GM23338 (cell line): Measurements from ENCODE around the gene C2orf49. TPM values are rescaled to one million over a fixed set of nuclear protein-coding genes. Genes with fewer than 3 reads are reported as not detected.

Experiments used
- ATAC-seq: fragments of 200-7000 bp; cut with Tn5 transposase; 3 replicates; pipeline ENCODE4 v1.9.1; 2020
- DNase-seq: peaks from one replicate; pipeline ENCODE4 v3.0.0-alpha.2; 2015; ENCODE audit warnings: low spot score
- H2AFZ ChIP-seq: fragments of 200-600 bp; sonication (generic); 2 replicates; pipeline ENCODE4 v1.8.0; 2016; ENCODE audit warnings: antibody characterized with exemption, mild to moderate bottlenecking, moderate library complexity
- H3F3A ChIP-seq: fragments of 200-600 bp; sonication (generic); replicated peaks from 2 replicates; pipeline ENCODE4 v1.8.0; 2017; ENCODE audit warnings: antibody characterized with exemption, mixed run types, low read depth
- H3K27ac ChIP-seq: fragments of 200-600 bp; sonication (generic); 2 replicates; pipeline ENCODE4 v1.6.1; 2016; ENCODE audit warnings: low read depth
- H3K27me3 ChIP-seq: fragments of 200-600 bp; sonication (generic); 2 replicates; pipeline ENCODE4 v1.8.0; 2016; ENCODE audit warnings: mild to moderate bottlenecking, mixed run types, moderate library complexity; ENCODE audit not compliant: insufficient read depth
- H3K36me3 ChIP-seq: fragments of 200-600 bp; sonication (generic); 2 replicates; pipeline ENCODE4 v1.8.0; 2016; ENCODE audit warnings: mild to moderate bottlenecking; ENCODE audit not compliant: insufficient read depth
- H3K4me1 ChIP-seq: fragments of 200-600 bp; sonication (generic); 2 replicates; pipeline ENCODE4 v1.8.0; 2016; ENCODE audit warnings: mild to moderate bottlenecking, moderate library complexity; ENCODE audit not compliant: insufficient read depth
- H3K4me2 ChIP-seq: fragments of 200-600 bp; sonication (generic); 2 replicates; pipeline ENCODE4 v1.7.1; 2017; ENCODE audit warnings: mixed run types
- H3K4me3 ChIP-seq: fragments of 200-600 bp; sonication (generic); 2 replicates; pipeline ENCODE4 v1.6.1; 2016; ENCODE audit warnings: mixed run types
- H3K79me2 ChIP-seq: fragments of 200-600 bp; sonication (generic); replicated peaks from 2 replicates; pipeline ENCODE4 v1.8.0; 2017; ENCODE audit warnings: mild to moderate bottlenecking; ENCODE audit not compliant: insufficient read depth
- H3K9me2 ChIP-seq: fragments of 200-600 bp; sonication (generic); 2 replicates; pipeline ENCODE4 v1.8.0; 2017; ENCODE audit not compliant: insufficient read depth
- H4K20me1 ChIP-seq: fragments of 200-600 bp; sonication (generic); replicated peaks from 2 replicates; pipeline ENCODE4 v1.8.0; 2017; ENCODE audit warnings: mild to moderate bottlenecking; ENCODE audit not compliant: insufficient read depth
- H3K27ac Mint-ChIP-seq: 2 replicates; pipeline ENCODE4 v1.8.0; 2020; ENCODE audit warnings: inconsistent platforms, mild to moderate bottlenecking, moderate library complexity, mixed read lengths
- H3K27me3 Mint-ChIP-seq: 3 replicates; pipeline ENCODE4 v1.8.0; 2022; ENCODE audit warnings: low read depth, mild to moderate bottlenecking, moderate library complexity, mixed read lengths, inconsistent platforms; ENCODE audit not compliant: insufficient read depth, poor library complexity
- H3K36me3 Mint-ChIP-seq: 3 replicates; pipeline ENCODE4 v1.8.0; 2021; ENCODE audit warnings: low read depth, mild to moderate bottlenecking, inconsistent platforms, moderate library complexity, mixed read lengths
- H3K4me1 Mint-ChIP-seq: 3 replicates; pipeline ENCODE4 v1.8.0; 2020; ENCODE audit warnings: mild to moderate bottlenecking, inconsistent platforms, mixed read lengths
- H3K4me3 Mint-ChIP-seq: 3 replicates; pipeline ENCODE4 v1.8.0; 2021; ENCODE audit warnings: moderate library complexity, mild to moderate bottlenecking, inconsistent platforms, mixed read lengths
- H3K9me3 Mint-ChIP-seq: 3 replicates; pipeline ENCODE4 v1.8.0; 2020; ENCODE audit warnings: moderate library complexity, mild to moderate bottlenecking, inconsistent platforms, mixed read lengths
- CREB1 ChIP-seq: fragments of 250-450 bp; sonication (Bioruptor Pico); IDR thresholded peaks from 2 replicates; pipeline ENCODE4 v1.5.0; 2020; ENCODE audit warnings: low read depth, mild to moderate bottlenecking, moderate library complexity
- EZH2phosphoT487 ChIP-seq: fragments of 200-600 bp; sonication (generic); IDR thresholded peaks from one replicate; pipeline ENCODE4 v1.8.1; 2018; ENCODE audit warnings: antibody characterized with exemption; ENCODE audit not compliant: unreplicated experiment
- NANOG ChIP-seq: IDR thresholded peaks from 2 replicates; pipeline ENCODE4 v1.6.1; 2016; ENCODE audit warnings: antibody characterized with exemption, borderline replicate concordance
- REST ChIP-seq: IDR thresholded peaks from one replicate; pipeline ENCODE4 v1.6.1; 2018; ENCODE audit warnings: antibody characterized with exemption; ENCODE audit not compliant: unreplicated experiment
- STAT1 ChIP-seq: IDR thresholded peaks from one replicate; pipeline ENCODE4 v1.6.1; 2016; ENCODE audit warnings: antibody characterized with exemption; ENCODE audit not compliant: unreplicated experiment
- ZNF331 ChIP-seq: fragments of 250-450 bp; sonication (Bioruptor Pico); IDR thresholded peaks from 2 replicates; pipeline ENCODE4 v1.5.0; 2020; ENCODE audit warnings: low read depth, mild to moderate bottlenecking, moderate library complexity
- polyA plus RNA-seq: library from polyadenylated mRNA; unstranded; fragments of >200 nt; fragmentation: Nextera tagmentation; extraction: Ambion mirVana; gene quantifications from 2 replicates; pipeline ENCODE4 v1.2.1, GENCODE V29; 2016
- total RNA-seq: library from RNA; depleted of rRNA; stranded (reverse); fragments of >200 nt; shearing (Covaris generic); gene quantifications from 2 replicates; pipeline ENCODE4 v1.2.3, GENCODE V29; 2014
- TF ChIP-seq, protein P1 (sequence below): fragments of 250-450 bp; sonication (Bioruptor Pico); IDR thresholded peaks from 2 replicates; pipeline ENCODE4 v1.5.0; 2020; ENCODE audit warnings: mild to moderate bottlenecking, moderate library complexity

Gene C2orf49
- total and polyA plus RNA-seq, 2 experiments from 2014 or later, result 19.6 to 33.8 TPM

DNA sequence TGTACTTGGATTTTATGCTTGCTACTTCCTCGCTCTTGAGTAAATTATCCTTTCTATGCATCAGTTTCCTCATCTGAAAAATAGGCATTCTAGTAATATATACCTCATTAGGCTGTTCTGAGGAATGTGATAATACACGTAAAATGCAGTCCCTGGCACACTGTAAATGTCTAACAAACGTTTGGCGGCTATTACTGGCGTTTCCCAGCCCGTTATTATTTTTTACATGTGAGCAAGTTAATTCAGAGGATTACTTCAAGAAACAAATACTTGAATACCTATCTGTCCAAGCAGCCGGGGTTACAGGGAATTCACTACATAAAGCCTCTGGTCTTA, 586 bp upstream of the C2orf49 start:
- Histone ChIP-seq H3K4me3 (peak overlapping the region; percentile 71), H3K36me3 (peaks cover 24% of the 10 kb centered on the region), H4K20me1 (peaks cover 16% of the 10 kb centered on the region; the same call in 1 of the 2 replicates), H3K27ac (peak overlapping the region; percentile 100), H3K9me2 (no peaks in the 10 kb centered on the region), H3K27me3 (no peaks in the 10 kb centered on the region), H3K4me2 (peak overlapping the region; percentile 94), H3F3A (no peaks in the 10 kb centered on the region), H3K79me2 (peaks cover 52% of the 10 kb centered on the region), H3K4me1 (peaks cover 18% of the 10 kb centered on the region), H2AFZ (peak overlapping the region; percentile 97; the same call in 1 of the 2 replicates)
- Mint-ChIP-seq H3K9me3 (no peaks in the 10 kb centered on the region), H3K27me3 (peaks cover 6% of the 10 kb centered on the region), H3K4me1 (peaks cover 6% of the 10 kb centered on the region; the same call in 1 of the 3 replicates), H3K4me3 (peak overlapping the region; percentile 99), H3K36me3 (peaks cover 18% of the 10 kb centered on the region), H3K27ac (peak overlapping the region; percentile 100)
- TF ChIP-seq EZH2phosphoT487 (no peak), NANOG (no peak), CREB1 (CRISPR knock-in tag) (no peak), ZNF331 (CRISPR knock-in tag) (no peak), STAT1 (no peak), REST (no peak)
- TF ChIP-seq, protein P1, sequence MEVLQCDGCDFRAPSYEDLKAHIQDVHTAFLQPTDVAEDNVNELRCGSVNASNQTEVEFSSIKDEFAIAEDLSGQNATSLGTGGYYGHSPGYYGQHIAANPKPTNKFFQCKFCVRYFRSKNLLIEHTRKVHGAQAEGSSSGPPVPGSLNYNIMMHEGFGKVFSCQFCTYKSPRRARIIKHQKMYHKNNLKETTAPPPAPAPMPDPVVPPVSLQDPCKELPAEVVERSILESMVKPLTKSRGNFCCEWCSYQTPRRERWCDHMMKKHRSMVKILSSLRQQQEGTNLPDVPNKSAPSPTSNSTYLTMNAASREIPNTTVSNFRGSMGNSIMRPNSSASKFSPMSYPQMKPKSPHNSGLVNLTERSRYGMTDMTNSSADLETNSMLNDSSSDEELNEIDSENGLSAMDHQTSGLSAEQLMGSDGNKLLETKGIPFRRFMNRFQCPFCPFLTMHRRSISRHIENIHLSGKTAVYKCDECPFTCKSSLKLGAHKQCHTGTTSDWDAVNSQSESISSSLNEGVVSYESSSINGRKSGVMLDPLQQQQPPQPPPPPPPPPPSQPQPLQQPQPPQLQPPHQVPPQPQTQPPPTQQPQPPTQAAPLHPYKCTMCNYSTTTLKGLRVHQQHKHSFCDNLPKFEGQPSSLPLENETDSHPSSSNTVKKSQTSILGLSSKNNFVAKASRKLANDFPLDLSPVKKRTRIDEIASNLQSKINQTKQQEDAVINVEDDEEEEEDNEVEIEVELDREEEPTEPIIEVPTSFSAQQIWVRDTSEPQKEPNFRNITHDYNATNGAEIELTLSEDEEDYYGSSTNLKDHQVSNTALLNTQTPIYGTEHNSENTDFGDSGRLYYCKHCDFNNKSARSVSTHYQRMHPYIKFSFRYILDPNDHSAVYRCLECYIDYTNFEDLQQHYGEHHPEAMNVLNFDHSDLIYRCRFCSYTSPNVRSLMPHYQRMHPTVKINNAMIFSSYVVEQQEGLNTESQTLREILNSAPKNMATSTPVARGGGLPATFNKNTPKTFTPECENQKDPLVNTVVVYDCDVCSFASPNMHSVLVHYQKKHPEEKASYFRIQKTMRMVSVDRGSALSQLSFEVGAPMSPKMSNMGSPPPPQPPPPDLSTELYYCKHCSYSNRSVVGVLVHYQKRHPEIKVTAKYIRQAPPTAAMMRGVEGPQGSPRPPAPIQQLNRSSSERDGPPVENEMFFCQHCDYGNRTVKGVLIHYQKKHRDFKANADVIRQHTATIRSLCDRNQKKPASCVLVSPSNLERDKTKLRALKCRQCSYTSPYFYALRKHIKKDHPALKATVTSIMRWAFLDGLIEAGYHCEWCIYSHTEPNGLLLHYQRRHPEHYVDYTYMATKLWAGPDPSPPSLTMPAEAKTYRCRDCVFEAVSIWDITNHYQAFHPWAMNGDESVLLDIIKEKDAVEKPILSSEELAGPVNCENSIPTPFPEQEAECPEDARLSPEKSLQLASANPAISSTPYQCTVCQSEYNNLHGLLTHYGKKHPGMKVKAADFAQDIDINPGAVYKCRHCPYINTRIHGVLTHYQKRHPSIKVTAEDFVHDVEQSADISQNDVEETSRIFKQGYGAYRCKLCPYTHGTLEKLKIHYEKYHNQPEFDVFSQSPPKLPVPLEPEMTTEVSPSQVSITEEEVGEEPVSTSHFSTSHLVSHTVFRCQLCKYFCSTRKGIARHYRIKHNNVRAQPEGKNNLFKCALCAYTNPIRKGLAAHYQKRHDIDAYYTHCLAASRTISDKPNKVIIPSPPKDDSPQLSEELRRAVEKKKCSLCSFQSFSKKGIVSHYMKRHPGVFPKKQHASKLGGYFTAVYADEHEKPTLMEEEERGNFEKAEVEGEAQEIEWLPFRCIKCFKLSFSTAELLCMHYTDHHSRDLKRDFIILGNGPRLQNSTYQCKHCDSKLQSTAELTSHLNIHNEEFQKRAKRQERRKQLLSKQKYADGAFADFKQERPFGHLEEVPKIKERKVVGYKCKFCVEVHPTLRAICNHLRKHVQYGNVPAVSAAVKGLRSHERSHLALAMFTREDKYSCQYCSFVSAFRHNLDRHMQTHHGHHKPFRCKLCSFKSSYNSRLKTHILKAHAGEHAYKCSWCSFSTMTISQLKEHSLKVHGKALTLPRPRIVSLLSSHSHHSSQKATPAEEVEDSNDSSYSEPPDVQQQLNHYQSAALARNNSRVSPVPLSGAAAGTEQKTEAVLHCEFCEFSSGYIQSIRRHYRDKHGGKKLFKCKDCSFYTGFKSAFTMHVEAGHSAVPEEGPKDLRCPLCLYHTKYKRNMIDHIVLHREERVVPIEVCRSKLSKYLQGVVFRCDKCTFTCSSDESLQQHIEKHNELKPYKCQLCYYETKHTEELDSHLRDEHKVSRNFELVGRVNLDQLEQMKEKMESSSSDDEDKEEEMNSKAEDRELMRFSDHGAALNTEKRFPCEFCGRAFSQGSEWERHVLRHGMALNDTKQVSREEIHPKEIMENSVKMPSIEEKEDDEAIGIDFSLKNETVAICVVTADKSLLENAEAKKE, result no peak
- ATAC-seq, result no peak
- DNase-seq, result no peak
